IMR-90 (cell line): Measurements from ENCODE around the gene PTS. TPM values are rescaled to one million over a fixed set of nuclear protein-coding genes. Genes with fewer than 3 reads are reported as not detected.
A peak's percentile ranks its signal among the peaks of the same experiment; 100 is the strongest.

Experiments
- ATAC-seq: fragments of 200-7000 bp; cut with Tn5 transposase; 2 replicates; pipeline ENCODE4 v1.9.1; 2020; ENCODE audit warnings: low read depth, mild to moderate bottlenecking, moderate library complexity
- BruUV-seq: library from RNA; stranded (reverse); fragments of 400-500 nt; replicated peaks from 2 replicates; lab custom pipeline; 2021; lab: Mats Ljungman, UMichigan
- CTCF ChIA-PET: fragments of 300-600 bp; formaldehyde crosslinking; extraction: SDS; loops from one replicate; lab custom pipeline; 2021; ENCODE audit warnings: antibody characterized with exemption; lab: Yijun Ruan, JAX
- POLR2A ChIA-PET: fragments of 300-600 bp; sonication (Branson Sonifier 250); formaldehyde crosslinking; loops from one replicate; lab custom pipeline; 2022; ENCODE audit warnings: antibody characterized with exemption; ENCODE audit not compliant: unreplicated experiment; lab: Charles Lee
- DNase-seq: peaks from one replicate; pipeline ENCODE4 v3.0.0; 2013
- H2AFZ ChIP-seq: replicated peaks from 2 replicates; pipeline ENCODE3; 2013; ENCODE audit warnings: low read length, mild to moderate bottlenecking; ENCODE audit not compliant: poor library complexity
- H2AK5ac ChIP-seq: 2 replicates; pipeline ENCODE4 v1.6.1; 2013; ENCODE audit warnings: low read depth, low read length, inconsistent platforms
- H2AK9ac ChIP-seq: replicated peaks from 2 replicates; pipeline ENCODE3; 2013; ENCODE audit warnings: mild to moderate bottlenecking, low read depth, low read length, moderate library complexity; ENCODE audit not compliant: poor library complexity
- H2BK120ac ChIP-seq: 2 replicates; pipeline ENCODE4 v1.6.1; 2013; ENCODE audit warnings: low read depth, low read length, inconsistent platforms
- H2BK15ac ChIP-seq: 3 replicates; pipeline ENCODE4 v1.6.1; 2013; ENCODE audit warnings: low read depth, low read length, inconsistent platforms
- H2BK20ac ChIP-seq: 2 replicates; pipeline ENCODE4 v1.6.1; 2013; ENCODE audit warnings: low read depth, mild to moderate bottlenecking, inconsistent platforms, low read length, moderate library complexity
- H2BK5ac ChIP-seq: 2 replicates; pipeline ENCODE4 v1.6.1; 2013; ENCODE audit warnings: mild to moderate bottlenecking, low read depth, low read length, inconsistent platforms; ENCODE audit not compliant: poor library complexity, severe bottlenecking
- H3K14ac ChIP-seq: replicated peaks from 2 replicates; pipeline ENCODE4 v1.6.1; 2013; ENCODE audit warnings: low read depth, low read length, inconsistent platforms
- H3K18ac ChIP-seq: 2 replicates; pipeline ENCODE4 v1.6.1; 2013; ENCODE audit warnings: low read depth, low read length, control low read depth
- H3K23ac ChIP-seq: 2 replicates; pipeline ENCODE4 v1.6.1; 2013; ENCODE audit warnings: low read depth, low read length, inconsistent platforms
- H3K27ac ChIP-seq: 2 replicates; pipeline ENCODE4 v1.5.1; 2013; ENCODE audit warnings: mild to moderate bottlenecking, control low read depth, low read length; ENCODE audit not compliant: insufficient read depth
- H3K27me3 ChIP-seq: 2 replicates; pipeline ENCODE4 v1.6.1; 2013; ENCODE audit warnings: low read length; ENCODE audit not compliant: control insufficient read depth, insufficient read depth
- H3K36me3 ChIP-seq: 2 replicates; pipeline ENCODE4 v1.6.1; 2013; ENCODE audit warnings: low read length, mixed read lengths; ENCODE audit not compliant: control insufficient read depth, insufficient read depth
- H3K4ac ChIP-seq: 2 replicates; pipeline ENCODE4 v1.6.1; 2013; ENCODE audit warnings: low read depth, low read length, inconsistent platforms
- H3K4me1 ChIP-seq: 2 replicates; pipeline ENCODE4 v1.6.1; 2013; ENCODE audit warnings: low read length, mixed read lengths; ENCODE audit not compliant: control insufficient read depth, insufficient read depth
- H3K4me2 ChIP-seq: 2 replicates; pipeline ENCODE4 v1.6.1; 2013; ENCODE audit warnings: low read depth, mild to moderate bottlenecking, control low read depth, low read length, moderate library complexity
- H3K4me3 ChIP-seq: 2 replicates; pipeline ENCODE4 v1.5.1; 2013; ENCODE audit warnings: low read depth, mild to moderate bottlenecking, control low read depth, low read length, moderate library complexity; ENCODE audit not compliant: insufficient read depth
- H3K56ac ChIP-seq: 2 replicates; pipeline ENCODE4 v1.6.1; 2013; ENCODE audit warnings: low read length, inconsistent platforms; ENCODE audit not compliant: insufficient read depth; ENCODE audit errors: extremely low read depth
- H3K79me1 ChIP-seq, 2 experiments: 2 replicates each; pipeline ENCODE4 v1.6.1; 2013; ENCODE audit warnings: low read length in 2 of 2, inconsistent platforms in 1 of 2, low read depth in 1 of 2
- H3K9ac ChIP-seq: 2 replicates; pipeline ENCODE4 v1.6.1; 2013; ENCODE audit warnings: low read depth, low read length, control low read depth
- H3K9me1 ChIP-seq: 2 replicates; pipeline ENCODE4 v1.6.1; 2013; ENCODE audit warnings: low read length, inconsistent platforms; ENCODE audit not compliant: insufficient read depth
- H3K9me3 ChIP-seq: 2 replicates; pipeline ENCODE4 v1.6.1; 2013; ENCODE audit warnings: low read length; ENCODE audit not compliant: control insufficient read depth, insufficient read depth
- H4K20me1 ChIP-seq: 2 replicates; pipeline ENCODE4 v1.6.1; 2013; ENCODE audit warnings: low read length, inconsistent platforms; ENCODE audit not compliant: insufficient read depth
- H4K5ac ChIP-seq: 2 replicates; pipeline ENCODE4 v1.6.1; 2013; ENCODE audit warnings: mild to moderate bottlenecking, low read depth, low read length, control low read depth
- H4K8ac ChIP-seq, 2 experiments: 2 replicates each; pipeline ENCODE4 v1.6.1; 2013; ENCODE audit warnings: low read depth in 2 of 2, low read length in 2 of 2, control low read depth in 1 of 2, inconsistent platforms in 1 of 2
- H4K91ac ChIP-seq: 2 replicates; pipeline ENCODE4 v1.6.1; 2013; ENCODE audit warnings: low read depth, low read length, inconsistent platforms; ENCODE audit not compliant: insufficient read depth
- CEBPB ChIP-seq: IDR thresholded peaks from 2 replicates; pipeline ENCODE4 v1.6.1; 2012; ENCODE audit warnings: low read depth, low read length, improper control_type of control experiment
- FOS ChIP-seq: fragments of 150-350 bp; IDR thresholded peaks from 2 replicates; pipeline ENCODE4 v1.6.1; 2016; ENCODE audit warnings: low read depth, low read length
- POLR2A ChIP-seq: IDR thresholded peaks from 2 replicates; pipeline ENCODE4 v1.6.1; 2012; ENCODE audit warnings: mild to moderate bottlenecking, low read depth, low read length
- WGBS, 2 experiments: methylation state at CpG; one replicate each; pipeline versions ENCODE4 v1.1.5 to v1.1.7; 2013; ENCODE audit warnings: missing lambda C conversion rate in 2 of 2; ENCODE audit not compliant: insufficient read length in 1 of 2; ENCODE audit errors: extremely low coverage in 2 of 2; 5-methylcytosine and 5-hydroxymethylcytosine counted together
- dilution Hi-C: fragments of 300-500 bp; cut with HindIII; formaldehyde crosslinking; loops from one replicate; pipeline ENCODE4 v1.14.3; 2018; ENCODE audit warnings: low sequenced_read_pairs; ENCODE audit not compliant: unreplicated experiment
- in situ Hi-C: fragments of 300-500 bp; cut with MboI; formaldehyde crosslinking; loops from 3 replicates; pipeline ENCODE4 v1.14.3; 2019; ENCODE audit warnings: low sequenced_read_pairs, inconsistent platforms, mixed read lengths
- intact Hi-C: fragments of 100-400 bp; cut with micrococcal nuclease; formaldehyde crosslinking; loops from 2 replicates; pipeline ENCODE4 v1.10.0; 2022
- polyA plus RNA-seq, 3 experiments: library from polyadenylated mRNA; depleted of rRNA; stranded (reverse); fragments of >200 nt; gene quantifications; 2 replicates each; pipeline ENCODE4 v1.2.3, GENCODE V29; 2012; ENCODE audit warnings: low replicate concordance in 1 of 3
- total RNA-seq: library from RNA; depleted of rRNA; stranded (reverse); fragments of >200 nt; gene quantifications from 2 replicates; pipeline ENCODE4 v1.2.3, GENCODE V29; 2012
- TF ChIP-seq, protein P1 (sequence below): fragments of 150-350 bp; IDR thresholded peaks from 2 replicates; pipeline ENCODE4 v1.6.1; 2016; ENCODE audit warnings: low read depth, mild to moderate bottlenecking, low read length, moderate library complexity, borderline replicate concordance

PTS gene
- total and polyA plus RNA-seq, 2 of the 4 experiments (the other 2 are of a cell fraction): 21.0 to 51.8 TPM

GRCh38 chr11:112213753-112214152 lies 12.5 kb upstream of the PTS start:
- H4K5ac ChIP-seq: no peak overlapping the region
- H3K9me3 ChIP-seq: no peaks in the 10 kb centered on the region
- H2BK15ac ChIP-seq: no peak overlapping the region
- H4K8ac ChIP-seq: no peak overlapping the region
- no peak overlapping the region for H3K23ac ChIP-seq
- H2BK5ac ChIP-seq: no peak overlapping the region
- no peak overlapping the region for H2BK20ac ChIP-seq
- ATAC-seq (peak; percentile 44), DNase-seq (peak; percentile 61)
- in situ Hi-C loops (loop anchor here (25.0 kb wide), 1 partner anchor 1324 kb away; no protein-coding TSS in a partner anchor), dilution Hi-C loops (no loop called here), intact Hi-C loops (loop anchor here (5.0 to 10.0 kb wide), 3 partner anchors 36 to 1521 kb away; partner anchors contain the start of gene BCO2)
- H2AK5ac ChIP-seq: no peak overlapping the region
- H3K18ac ChIP-seq: peak overlapping the region; percentile 75; the same call in 1 of the 2 replicates
- 0 out of 2 replicates have a peak overlapping the region, but pooled peaks have one; percentile 52 for H3K4ac ChIP-seq
- BruUV-seq: no TSS peak
- H3K4me1 ChIP-seq: peaks cover 18% of the 10 kb centered on the region
- 100% methylated on average over 1 of the region's 4 CpGs; no CpG with 5 or more reads in 1 of the 2 experiments for WGBS, 2 experiments
- H4K91ac ChIP-seq: no peak overlapping the region
- H3K9me1 ChIP-seq: peaks cover 9% of the 10 kb centered on the region
- H3K27ac ChIP-seq: peak overlapping the region; percentile 4; the same call in 1 of the 2 replicates
- no peak overlapping the region for H3K9ac ChIP-seq
- no peaks in the 10 kb centered on the region for H3K36me3 ChIP-seq
- ChIA-PET POLR2A (no interaction called here), CTCF (no interaction called here)
- H3K56ac ChIP-seq: no peak overlapping the region
- H3K27me3 ChIP-seq: no peaks in the 10 kb centered on the region
- no peak overlapping the region for H3K14ac ChIP-seq
- no peaks in the 10 kb centered on the region for H3K79me1 ChIP-seq
- no peaks in the 10 kb centered on the region for H4K20me1 ChIP-seq
- no peak overlapping the region for H2AFZ ChIP-seq
- H2BK120ac ChIP-seq: peak overlapping the region; percentile 36
- H3K4me2 ChIP-seq: peak overlapping the region; percentile 50; the same call in 1 of the 2 replicates
- TF ChIP-seq CEBPB (peak; percentile 92), POLR2A (no peak), FOS (no peak)
- TF ChIP-seq, protein P1, sequence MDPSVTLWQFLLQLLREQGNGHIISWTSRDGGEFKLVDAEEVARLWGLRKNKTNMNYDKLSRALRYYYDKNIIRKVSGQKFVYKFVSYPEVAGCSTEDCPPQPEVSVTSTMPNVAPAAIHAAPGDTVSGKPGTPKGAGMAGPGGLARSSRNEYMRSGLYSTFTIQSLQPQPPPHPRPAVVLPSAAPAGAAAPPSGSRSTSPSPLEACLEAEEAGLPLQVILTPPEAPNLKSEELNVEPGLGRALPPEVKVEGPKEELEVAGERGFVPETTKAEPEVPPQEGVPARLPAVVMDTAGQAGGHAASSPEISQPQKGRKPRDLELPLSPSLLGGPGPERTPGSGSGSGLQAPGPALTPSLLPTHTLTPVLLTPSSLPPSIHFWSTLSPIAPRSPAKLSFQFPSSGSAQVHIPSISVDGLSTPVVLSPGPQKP: no peak
- no peak overlapping the region for H2AK9ac ChIP-seq
- H3K4me3 ChIP-seq: no peak overlapping the region
